ENCODE measurements around the gene PZP. TPM values are rescaled to one million over a fixed set of nuclear protein-coding genes. Genes with fewer than 3 reads are reported as not detected.

PZP gene
- total and polyA plus RNA-seq, 2 of the 13 experiments (the other 11 are each of a cell fraction or from before 2014, with no cell fraction given): 0.07 to 0.89 TPM

GRCh38 chr12:9132008-9132535 is 76.1 kb downstream of the PZP start (continued):
- TF ChIP-seq HNRNPH1 (optimal IDR thresholded peaks at IDR 0.05; ENCODE audit: low read depth, low read length) (no peak), SMARCE1 (IDR thresholded peaks at IDR 0.05; ENCODE audit: borderline replicate concordance) (peak; percentile 46; the same call in 1 of the 2 replicates), FOSL2 (CRISPR knock-in tag; IDR thresholded peaks at IDR 0.05) (peak; percentile 86), POLR2G (IDR thresholded peaks at IDR 0.05; ENCODE audit: low read depth, low read length) (0 out of 2 replicates have a peak, but pooled peaks have one; percentile 49), PRDM10 (CRISPR knock-in tag; IDR thresholded peaks at IDR 0.05; ENCODE audit: low read depth) (0 out of 2 replicates have a peak, but pooled peaks have one; percentile 56), FIP1L1 (IDR thresholded peaks at IDR 0.05; ENCODE audit: borderline replicate concordance, insufficient read depth, low read depth, low read length) (no peak), ZNF878 (CRISPR knock-in tag; IDR thresholded peaks at IDR 0.05) (peak; percentile 96), RBM22 (optimal IDR thresholded peaks at IDR 0.05; ENCODE audit: low read length) (no peak), DMTF1 (CRISPR knock-in tag; IDR thresholded peaks at IDR 0.05) (no peak), GZF1 (CRISPR knock-in tag; IDR thresholded peaks at IDR 0.05) (0 out of 2 replicates have a peak, but pooled peaks have one; percentile 78), SMAD3 (CRISPR knock-in tag; IDR thresholded peaks at IDR 0.05) (peak; percentile 98), BCL3 (CRISPR knock-in tag; IDR thresholded peaks at IDR 0.05) (peak; percentile 70; the same call in 1 of the 2 replicates), ZNF580 (CRISPR knock-in tag; IDR thresholded peaks at IDR 0.05; ENCODE audit: borderline replicate concordance, low read depth) (peak; percentile 84; the same call in 1 of the 2 replicates), ZNF280B (CRISPR knock-in tag; IDR thresholded peaks at IDR 0.05; ENCODE audit: borderline replicate concordance) (no peak), HMGXB4 (CRISPR knock-in tag; IDR thresholded peaks at IDR 0.05; ENCODE audit: borderline replicate concordance in 1 of 2, low read depth in 1 of 2) (peak in 1 of 2 experiments; percentile 77; a peak in 1 of 4 replicates), ZNF788 (CRISPR knock-in tag; IDR thresholded peaks at IDR 0.05; ENCODE audit: borderline replicate concordance) (peak; percentile 72; the same call in 1 of the 2 replicates), MAFF (IDR thresholded peaks at IDR 0.05; ENCODE audit: low read depth, low read length) (peak; percentile 73)
